ENCODE data around the gene MBOAT2.

Gene MBOAT2

GRCh38 chr2:9001229-9001628 lies 2.3 kb downstream of the MBOAT2 start:
- Histone ChIP-seq H3K27ac (ENCODE audit: low read depth, low read length) (no peak overlapping the region), H3K79me2 (ENCODE audit: control insufficient read depth, insufficient read depth, low read length, poor library complexity) (peaks cover 9% of the 10 kb centered on the region), H2BK12ac (ENCODE audit: low read length) (no peak overlapping the region), H4K91ac (ENCODE audit: low read depth, low read length) (no peak overlapping the region), H3K4me3 (ENCODE audit: low read depth, low read length) (no peak overlapping the region), H4K12ac (ENCODE audit: low read depth, low read length) (no peak overlapping the region), H3K18ac (ENCODE audit: low read length) (no peak overlapping the region), H3K4ac (ENCODE audit: low read depth, low read length) (no peak overlapping the region), H4K8ac (ENCODE audit: low read depth, low read length) (no peak overlapping the region), H3K79me1 (ENCODE audit: low read length) (peaks cover 8% of the 10 kb centered on the region), H2BK5ac (ENCODE audit: low read depth, low read length, poor library complexity) (no peak overlapping the region), H2AK5ac (ENCODE audit: low read length) (no peak overlapping the region), H3K23ac (ENCODE audit: low read length) (no peak overlapping the region), H3K36me3 (ENCODE audit: control insufficient read depth in 1 of 2, insufficient read depth in 2 of 2, low read length in 2 of 2) (no peaks in the 10 kb centered on the region), H2AFZ (ENCODE audit: insufficient read depth, low read length, poor library complexity) (no peak overlapping the region), H3K27me3 (ENCODE audit: insufficient read depth, low read length) (no peaks in the 10 kb centered on the region), H3K4me2 (ENCODE audit: low read length) (no peak overlapping the region), H3K4me1 (ENCODE audit: control insufficient read depth in 1 of 2, insufficient read depth in 2 of 2, low read length in 2 of 2) (peaks cover 0 to 9% of the 10 kb centered on the region in 2 experiments), H3K9me3 (ENCODE audit: insufficient read depth, low read depth, low read length) (no peaks in the 10 kb centered on the region), H3K9ac (ENCODE audit: low read length) (no peak overlapping the region), H2BK120ac (ENCODE audit: insufficient read depth, low read length, poor library complexity) (no peak overlapping the region), H3K14ac (ENCODE audit: low read length) (no peak overlapping the region)
- no peak for DNase-seq
- WGBS (ENCODE audit: extremely low coverage, insufficient coverage, insufficient read length): no CpG with 5 or more reads among the region's 5 CpGs

- 100% methylated on average over 1 of the region's 3 CpGs for WGBS (ENCODE audit: extremely low coverage, insufficient coverage, insufficient read length)
- Histone ChIP-seq H3K36me3 (ENCODE audit: control insufficient read depth in 1 of 2, insufficient read depth in 2 of 2, low read length in 2 of 2) (no peaks in the 10 kb centered on the region), H2BK120ac (ENCODE audit: insufficient read depth, low read length, poor library complexity) (no peak overlapping the region), H2AFZ (ENCODE audit: insufficient read depth, low read length, poor library complexity) (no peak overlapping the region), H3K9me3 (ENCODE audit: insufficient read depth, low read depth, low read length) (no peaks in the 10 kb centered on the region), H3K4ac (ENCODE audit: low read depth, low read length) (no peak overlapping the region), H3K4me1 (ENCODE audit: control insufficient read depth in 1 of 2, insufficient read depth in 2 of 2, low read length in 2 of 2) (peaks cover 0 to 9% of the 10 kb centered on the region in 2 experiments), H3K18ac (ENCODE audit: low read length) (no peak overlapping the region), H3K4me2 (ENCODE audit: low read length) (no peak overlapping the region), H2AK5ac (ENCODE audit: low read length) (no peak overlapping the region), H3K27ac (ENCODE audit: low read depth, low read length) (no peak overlapping the region), H3K9ac (ENCODE audit: low read length) (no peak overlapping the region), H3K79me1 (ENCODE audit: low read length) (peaks cover 8% of the 10 kb centered on the region), H4K91ac (ENCODE audit: low read depth, low read length) (no peak overlapping the region), H3K23ac (ENCODE audit: low read length) (no peak overlapping the region), H3K14ac (ENCODE audit: low read length) (no peak overlapping the region), H3K79me2 (ENCODE audit: control insufficient read depth, insufficient read depth, low read length, poor library complexity) (peaks cover 9% of the 10 kb centered on the region), H3K27me3 (ENCODE audit: insufficient read depth, low read length) (no peaks in the 10 kb centered on the region), H3K4me3 (ENCODE audit: low read depth, low read length) (no peak overlapping the region), H4K8ac (ENCODE audit: low read depth, low read length) (no peak overlapping the region), H2BK5ac (ENCODE audit: low read depth, low read length, poor library complexity) (no peak overlapping the region), H4K12ac (ENCODE audit: low read depth, low read length) (no peak overlapping the region), H2BK12ac (ENCODE audit: low read length) (no peak overlapping the region)
- DNase-seq: no peak
Measured at GRCh38 chr2:9000442-9000841, 3.0 kb downstream of the MBOAT2 start.

DNA sequence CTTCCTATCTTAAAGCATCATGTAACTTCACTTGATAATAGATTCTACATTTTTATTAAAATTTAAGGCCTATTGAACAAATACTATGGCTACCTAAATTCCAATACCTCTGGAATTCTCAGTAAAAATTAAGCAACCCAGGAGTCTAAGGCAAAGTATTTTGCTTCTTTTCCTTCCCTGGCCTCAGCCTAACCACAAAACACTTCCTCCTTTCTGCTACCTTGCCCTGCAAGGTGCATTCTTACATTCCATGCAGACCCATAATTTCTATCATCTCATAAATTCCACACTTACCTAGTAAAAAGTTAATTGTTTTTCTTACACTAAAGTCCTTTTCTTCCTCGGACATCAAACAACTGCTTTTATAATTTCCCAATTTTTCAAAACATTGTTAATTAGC lies 3.7 kb downstream of the MBOAT2 start:
- Histone ChIP-seq H3K79me1 (ENCODE audit: low read length) (peaks cover 8% of the 10 kb centered on the region), H3K14ac (ENCODE audit: low read length) (no peak overlapping the region), H3K4me3 (ENCODE audit: low read depth, low read length) (no peak overlapping the region), H4K8ac (ENCODE audit: low read depth, low read length) (no peak overlapping the region), H3K27ac (ENCODE audit: low read depth, low read length) (no peak overlapping the region), H3K9ac (ENCODE audit: low read length) (no peak overlapping the region), H3K79me2 (ENCODE audit: control insufficient read depth, insufficient read depth, low read length, poor library complexity) (peaks cover 9% of the 10 kb centered on the region), H2BK5ac (ENCODE audit: low read depth, low read length, poor library complexity) (no peak overlapping the region), H3K4me1 (ENCODE audit: control insufficient read depth in 1 of 2, insufficient read depth in 2 of 2, low read length in 2 of 2) (peaks cover 0 to 9% of the 10 kb centered on the region in 2 experiments), H3K18ac (ENCODE audit: low read length) (no peak overlapping the region), H3K4ac (ENCODE audit: low read depth, low read length) (no peak overlapping the region), H2BK120ac (ENCODE audit: insufficient read depth, low read length, poor library complexity) (no peak overlapping the region), H3K4me2 (ENCODE audit: low read length) (no peak overlapping the region), H2AFZ (ENCODE audit: insufficient read depth, low read length, poor library complexity) (no peak overlapping the region), H2AK5ac (ENCODE audit: low read length) (no peak overlapping the region), H4K91ac (ENCODE audit: low read depth, low read length) (no peak overlapping the region), H3K36me3 (ENCODE audit: control insufficient read depth in 1 of 2, insufficient read depth in 2 of 2, low read length in 2 of 2) (no peaks in the 10 kb centered on the region), H3K23ac (ENCODE audit: low read length) (no peak overlapping the region), H2BK12ac (ENCODE audit: low read length) (no peak overlapping the region), H3K9me3 (ENCODE audit: insufficient read depth, low read depth, low read length) (no peaks in the 10 kb centered on the region), H3K27me3 (ENCODE audit: insufficient read depth, low read length) (no peaks in the 10 kb centered on the region), H4K12ac (ENCODE audit: low read depth, low read length) (no peak overlapping the region)
- WGBS (ENCODE audit: extremely low coverage, insufficient coverage, insufficient read length): no CpG with 5 or more reads among the region's 1 CpG
- DNase-seq: peak in 1 of 2 donors; percentile 13

GRCh38 chr2:8999102-8999446 lies 4.4 kb downstream of the MBOAT2 start:
- no CpG with 5 or more reads among the region's 3 CpGs for WGBS (ENCODE audit: extremely low coverage, insufficient coverage, insufficient read length)
- no peak overlapping the region for H2AK5ac ChIP-seq (ENCODE audit: low read length)
- no peak overlapping the region for H4K91ac ChIP-seq (ENCODE audit: low read depth, low read length)
- no peak overlapping the region for H3K4ac ChIP-seq (ENCODE audit: low read depth, low read length)
- no peak overlapping the region for H3K14ac ChIP-seq (ENCODE audit: low read length)
- no peak for DNase-seq
- H4K12ac ChIP-seq (ENCODE audit: low read depth, low read length): no peak overlapping the region
- H2AFZ ChIP-seq (ENCODE audit: insufficient read depth, low read length, poor library complexity): no peak overlapping the region
- no peaks in the 10 kb centered on the region for H3K36me3 ChIP-seq (ENCODE audit: control insufficient read depth in 1 of 2, insufficient read depth in 2 of 2, low read length in 2 of 2)
- H3K4me2 ChIP-seq (ENCODE audit: low read length): no peak overlapping the region
- H3K79me2 ChIP-seq (ENCODE audit: control insufficient read depth, insufficient read depth, low read length, poor library complexity): peaks cover 8% of the 10 kb centered on the region
- H3K9ac ChIP-seq (ENCODE audit: low read length): no peak overlapping the region
- no peaks in the 10 kb centered on the region for H3K27me3 ChIP-seq (ENCODE audit: insufficient read depth, low read length)
- peaks cover 4 to 10% of the 10 kb centered on the region in 2 experiments for H3K4me1 ChIP-seq (ENCODE audit: control insufficient read depth in 1 of 2, insufficient read depth in 2 of 2, low read length in 2 of 2)
- H3K79me1 ChIP-seq (ENCODE audit: low read length): peaks cover 4% of the 10 kb centered on the region
- no peak overlapping the region for H2BK120ac ChIP-seq (ENCODE audit: insufficient read depth, low read length, poor library complexity)
- H3K23ac ChIP-seq (ENCODE audit: low read length): no peak overlapping the region
- no peak overlapping the region for H2BK12ac ChIP-seq (ENCODE audit: low read length)
- H3K9me3 ChIP-seq (ENCODE audit: insufficient read depth, low read depth, low read length): no peaks in the 10 kb centered on the region
- H2BK5ac ChIP-seq (ENCODE audit: low read depth, low read length, poor library complexity): no peak overlapping the region
- no peak overlapping the region for H3K27ac ChIP-seq (ENCODE audit: low read depth, low read length)
- H4K8ac ChIP-seq (ENCODE audit: low read depth, low read length): no peak overlapping the region
- H3K4me3 ChIP-seq (ENCODE audit: low read depth, low read length): no peak overlapping the region
- H3K18ac ChIP-seq (ENCODE audit: low read length): no peak overlapping the region
